H1 (cell line): ENCODE data around the gene ASMT. TPM values are rescaled to one million over a fixed set of nuclear protein-coding genes. Genes with fewer than 3 reads are reported as not detected.

Experiments
- polyA plus RNA-seq, 7 experiments: library from polyadenylated mRNA; depleted of rRNA in 3 of 7; stranded (reverse) in 5 of 7; unstranded in 2 of 7; fragments of >200 nt in 5 of 7; fragments of 200-250 nt in 2 of 7; gene quantifications; 1 replicate in 5 of 7; 2 replicates in 1 of 7; 4 replicates in 1 of 7; pipeline versions ENCODE4 v1.2.1 to v1.2.3, GENCODE V29; 2011 to 2013; ENCODE audit warnings: missing spikeins in 2 of 7, mixed read lengths in 2 of 7
- total RNA-seq: library from RNA; stranded (reverse); fragmentation: NEBNext Ultra II Directional; extraction: Animal tissue kit (Norgen Biotek cat#: 25700); gene quantifications from 2 replicates; pipeline ENCODE4 v1.2.1, GENCODE V29; 2021
- TF ChIP-seq, protein P1 (sequence below): fragments of 300-600 bp; sonication (generic); IDR thresholded peaks from 2 replicates; pipeline ENCODE4 v1.7.1; 2012; ENCODE audit warnings: low read length, moderate library complexity, mild to moderate bottlenecking, inconsistent platforms; ENCODE audit not compliant: insufficient replicate concordance
- TF ChIP-seq, protein P2 (sequence below): IDR thresholded peaks from 2 replicates; pipeline ENCODE4 v1.6.1; 2012; ENCODE audit warnings: inconsistent platforms

Gene ASMT
- total and polyA plus RNA-seq, 2 of the 8 experiments (the other 6 are each of a cell fraction or from before 2014, with no cell fraction given) = 1.5 to 3.1 TPM

GRCh38 chrX:1596676-1597344 is 18.0 kb upstream of the ASMT start (continued):
- TF ChIP-seq, protein P1, sequence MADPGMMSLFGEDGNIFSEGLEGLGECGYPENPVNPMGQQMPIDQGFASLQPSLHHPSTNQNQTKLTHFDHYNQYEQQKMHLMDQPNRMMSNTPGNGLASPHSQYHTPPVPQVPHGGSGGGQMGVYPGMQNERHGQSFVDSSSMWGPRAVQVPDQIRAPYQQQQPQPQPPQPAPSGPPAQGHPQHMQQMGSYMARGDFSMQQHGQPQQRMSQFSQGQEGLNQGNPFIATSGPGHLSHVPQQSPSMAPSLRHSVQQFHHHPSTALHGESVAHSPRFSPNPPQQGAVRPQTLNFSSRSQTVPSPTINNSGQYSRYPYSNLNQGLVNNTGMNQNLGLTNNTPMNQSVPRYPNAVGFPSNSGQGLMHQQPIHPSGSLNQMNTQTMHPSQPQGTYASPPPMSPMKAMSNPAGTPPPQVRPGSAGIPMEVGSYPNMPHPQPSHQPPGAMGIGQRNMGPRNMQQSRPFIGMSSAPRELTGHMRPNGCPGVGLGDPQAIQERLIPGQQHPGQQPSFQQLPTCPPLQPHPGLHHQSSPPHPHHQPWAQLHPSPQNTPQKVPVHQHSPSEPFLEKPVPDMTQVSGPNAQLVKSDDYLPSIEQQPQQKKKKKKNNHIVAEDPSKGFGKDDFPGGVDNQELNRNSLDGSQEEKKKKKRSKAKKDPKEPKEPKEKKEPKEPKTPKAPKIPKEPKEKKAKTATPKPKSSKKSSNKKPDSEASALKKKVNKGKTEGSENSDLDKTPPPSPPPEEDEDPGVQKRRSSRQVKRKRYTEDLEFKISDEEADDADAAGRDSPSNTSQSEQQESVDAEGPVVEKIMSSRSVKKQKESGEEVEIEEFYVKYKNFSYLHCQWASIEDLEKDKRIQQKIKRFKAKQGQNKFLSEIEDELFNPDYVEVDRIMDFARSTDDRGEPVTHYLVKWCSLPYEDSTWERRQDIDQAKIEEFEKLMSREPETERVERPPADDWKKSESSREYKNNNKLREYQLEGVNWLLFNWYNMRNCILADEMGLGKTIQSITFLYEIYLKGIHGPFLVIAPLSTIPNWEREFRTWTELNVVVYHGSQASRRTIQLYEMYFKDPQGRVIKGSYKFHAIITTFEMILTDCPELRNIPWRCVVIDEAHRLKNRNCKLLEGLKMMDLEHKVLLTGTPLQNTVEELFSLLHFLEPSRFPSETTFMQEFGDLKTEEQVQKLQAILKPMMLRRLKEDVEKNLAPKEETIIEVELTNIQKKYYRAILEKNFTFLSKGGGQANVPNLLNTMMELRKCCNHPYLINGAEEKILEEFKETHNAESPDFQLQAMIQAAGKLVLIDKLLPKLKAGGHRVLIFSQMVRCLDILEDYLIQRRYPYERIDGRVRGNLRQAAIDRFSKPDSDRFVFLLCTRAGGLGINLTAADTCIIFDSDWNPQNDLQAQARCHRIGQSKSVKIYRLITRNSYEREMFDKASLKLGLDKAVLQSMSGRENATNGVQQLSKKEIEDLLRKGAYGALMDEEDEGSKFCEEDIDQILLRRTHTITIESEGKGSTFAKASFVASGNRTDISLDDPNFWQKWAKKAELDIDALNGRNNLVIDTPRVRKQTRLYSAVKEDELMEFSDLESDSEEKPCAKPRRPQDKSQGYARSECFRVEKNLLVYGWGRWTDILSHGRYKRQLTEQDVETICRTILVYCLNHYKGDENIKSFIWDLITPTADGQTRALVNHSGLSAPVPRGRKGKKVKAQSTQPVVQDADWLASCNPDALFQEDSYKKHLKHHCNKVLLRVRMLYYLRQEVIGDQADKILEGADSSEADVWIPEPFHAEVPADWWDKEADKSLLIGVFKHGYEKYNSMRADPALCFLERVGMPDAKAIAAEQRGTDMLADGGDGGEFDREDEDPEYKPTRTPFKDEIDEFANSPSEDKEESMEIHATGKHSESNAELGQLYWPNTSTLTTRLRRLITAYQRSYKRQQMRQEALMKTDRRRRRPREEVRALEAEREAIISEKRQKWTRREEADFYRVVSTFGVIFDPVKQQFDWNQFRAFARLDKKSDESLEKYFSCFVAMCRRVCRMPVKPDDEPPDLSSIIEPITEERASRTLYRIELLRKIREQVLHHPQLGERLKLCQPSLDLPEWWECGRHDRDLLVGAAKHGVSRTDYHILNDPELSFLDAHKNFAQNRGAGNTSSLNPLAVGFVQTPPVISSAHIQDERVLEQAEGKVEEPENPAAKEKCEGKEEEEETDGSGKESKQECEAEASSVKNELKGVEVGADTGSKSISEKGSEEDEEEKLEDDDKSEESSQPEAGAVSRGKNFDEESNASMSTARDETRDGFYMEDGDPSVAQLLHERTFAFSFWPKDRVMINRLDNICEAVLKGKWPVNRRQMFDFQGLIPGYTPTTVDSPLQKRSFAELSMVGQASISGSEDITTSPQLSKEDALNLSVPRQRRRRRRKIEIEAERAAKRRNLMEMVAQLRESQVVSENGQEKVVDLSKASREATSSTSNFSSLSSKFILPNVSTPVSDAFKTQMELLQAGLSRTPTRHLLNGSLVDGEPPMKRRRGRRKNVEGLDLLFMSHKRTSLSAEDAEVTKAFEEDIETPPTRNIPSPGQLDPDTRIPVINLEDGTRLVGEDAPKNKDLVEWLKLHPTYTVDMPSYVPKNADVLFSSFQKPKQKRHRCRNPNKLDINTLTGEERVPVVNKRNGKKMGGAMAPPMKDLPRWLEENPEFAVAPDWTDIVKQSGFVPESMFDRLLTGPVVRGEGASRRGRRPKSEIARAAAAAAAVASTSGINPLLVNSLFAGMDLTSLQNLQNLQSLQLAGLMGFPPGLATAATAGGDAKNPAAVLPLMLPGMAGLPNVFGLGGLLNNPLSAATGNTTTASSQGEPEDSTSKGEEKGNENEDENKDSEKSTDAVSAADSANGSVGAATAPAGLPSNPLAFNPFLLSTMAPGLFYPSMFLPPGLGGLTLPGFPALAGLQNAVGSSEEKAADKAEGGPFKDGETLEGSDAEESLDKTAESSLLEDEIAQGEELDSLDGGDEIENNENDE = no peak
- TF ChIP-seq, protein P2, sequence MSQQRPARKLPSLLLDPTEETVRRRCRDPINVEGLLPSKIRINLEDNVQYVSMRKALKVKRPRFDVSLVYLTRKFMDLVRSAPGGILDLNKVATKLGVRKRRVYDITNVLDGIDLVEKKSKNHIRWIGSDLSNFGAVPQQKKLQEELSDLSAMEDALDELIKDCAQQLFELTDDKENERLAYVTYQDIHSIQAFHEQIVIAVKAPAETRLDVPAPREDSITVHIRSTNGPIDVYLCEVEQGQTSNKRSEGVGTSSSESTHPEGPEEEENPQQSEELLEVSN = no peak
